AG09309 (cell line): Measurements from ENCODE around the gene FKBP1B.

Experiments used
- DNase-seq: peaks from one replicate; pipeline ENCODE4 v3.0.0-alpha.2; 2010; ENCODE audit warnings: low read depth
- H3K4me3 ChIP-seq: 2 replicates; pipeline ENCODE4 v1.5.1; 2011; ENCODE audit warnings: mild to moderate bottlenecking, low read depth, low read length, moderate library complexity; ENCODE audit not compliant: control insufficient read depth
- TF ChIP-seq, protein P1 (sequence below): IDR thresholded peaks from 2 replicates; pipeline ENCODE4 v1.5.1; 2011; ENCODE audit warnings: mild to moderate bottlenecking, low read depth, low read length, inconsistent platforms; ENCODE audit not compliant: insufficient read depth, control insufficient read depth; ENCODE audit errors: missing control alignments

The FKBP1B gene

DNA sequence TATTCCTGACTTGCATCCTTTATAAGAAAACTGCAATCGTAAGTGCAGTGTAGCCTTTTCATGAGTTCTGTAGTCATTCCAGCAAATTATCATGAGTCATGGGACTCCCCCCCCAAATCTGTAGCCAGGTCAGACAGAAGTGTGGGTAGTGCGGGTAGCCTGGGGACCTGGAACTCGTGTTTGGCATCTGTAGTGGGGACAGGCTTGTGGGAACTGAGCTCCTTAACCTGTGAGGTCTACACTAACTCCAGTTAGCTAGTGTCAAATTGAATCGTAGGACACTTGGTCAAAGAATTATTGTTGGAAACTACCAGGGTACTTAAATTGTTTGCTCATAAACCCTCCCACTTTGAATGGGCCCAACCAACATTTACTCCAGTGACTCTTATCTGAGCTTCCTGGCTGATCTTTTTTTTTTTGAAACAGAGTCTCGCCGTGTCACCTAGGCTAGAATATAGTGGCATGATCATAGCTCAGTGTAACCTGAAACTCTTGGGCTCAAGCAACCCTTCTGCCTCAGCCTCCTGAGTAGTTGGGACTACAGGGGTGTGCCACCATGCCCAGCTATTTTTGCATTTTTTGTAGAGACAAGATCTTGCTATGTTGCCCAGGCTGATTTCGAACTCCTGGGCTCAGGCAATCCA lies 61.2 kb downstream of the FKBP1B start:
- TF ChIP-seq, protein P1, sequence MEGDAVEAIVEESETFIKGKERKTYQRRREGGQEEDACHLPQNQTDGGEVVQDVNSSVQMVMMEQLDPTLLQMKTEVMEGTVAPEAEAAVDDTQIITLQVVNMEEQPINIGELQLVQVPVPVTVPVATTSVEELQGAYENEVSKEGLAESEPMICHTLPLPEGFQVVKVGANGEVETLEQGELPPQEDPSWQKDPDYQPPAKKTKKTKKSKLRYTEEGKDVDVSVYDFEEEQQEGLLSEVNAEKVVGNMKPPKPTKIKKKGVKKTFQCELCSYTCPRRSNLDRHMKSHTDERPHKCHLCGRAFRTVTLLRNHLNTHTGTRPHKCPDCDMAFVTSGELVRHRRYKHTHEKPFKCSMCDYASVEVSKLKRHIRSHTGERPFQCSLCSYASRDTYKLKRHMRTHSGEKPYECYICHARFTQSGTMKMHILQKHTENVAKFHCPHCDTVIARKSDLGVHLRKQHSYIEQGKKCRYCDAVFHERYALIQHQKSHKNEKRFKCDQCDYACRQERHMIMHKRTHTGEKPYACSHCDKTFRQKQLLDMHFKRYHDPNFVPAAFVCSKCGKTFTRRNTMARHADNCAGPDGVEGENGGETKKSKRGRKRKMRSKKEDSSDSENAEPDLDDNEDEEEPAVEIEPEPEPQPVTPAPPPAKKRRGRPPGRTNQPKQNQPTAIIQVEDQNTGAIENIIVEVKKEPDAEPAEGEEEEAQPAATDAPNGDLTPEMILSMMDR, result no peak
- no peak for DNase-seq
- H3K4me3 ChIP-seq, result no peak overlapping the region

DNA sequence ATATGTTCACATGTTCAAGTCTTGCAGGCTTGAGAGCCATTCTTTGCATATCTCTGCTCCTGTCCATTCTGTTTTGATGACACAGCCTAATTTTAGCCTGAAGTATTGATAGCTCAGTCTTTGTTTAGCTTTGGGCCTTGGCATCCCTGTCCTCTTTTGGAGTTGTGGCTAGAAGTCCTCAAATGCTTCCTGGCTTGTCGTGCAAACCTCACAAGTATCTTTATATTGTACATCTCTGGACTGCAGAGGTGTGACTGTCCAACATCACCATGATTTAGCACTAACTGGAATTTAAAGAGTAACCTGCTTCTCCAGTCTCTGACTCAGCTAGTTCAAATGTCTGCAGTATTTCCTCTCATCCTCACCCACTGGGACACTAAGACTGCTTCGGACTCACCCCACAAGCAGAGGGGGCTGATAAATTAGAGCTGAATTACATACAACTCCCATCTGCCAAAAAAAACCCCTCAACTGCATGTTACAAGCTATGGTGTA lies 61.9 kb downstream of the FKBP1B start:
- H3K4me3 ChIP-seq, result no peak overlapping the region
- TF ChIP-seq, protein P1, result no peak
- no peak for DNase-seq
